Mucosa of descending colon (tissue), 3 donors: ENCODE results near the gene CPM. TPM values are rescaled to one million over a fixed set of nuclear protein-coding genes. Genes with fewer than 3 reads are reported as not detected.

Experiments used
- ATAC-seq: fragments of 200-7000 bp; cut with Tn5 transposase; one replicate; pipeline ENCODE4 v1.9.1; 2020; ENCODE audit warnings: mild to moderate bottlenecking, moderate library complexity
- DNase-seq, 3 donors: peaks; one replicate each; pipeline ENCODE4 v3.0.0-alpha.2; 2020
- H3K36me3 ChIP-seq: fragments of 200-600 bp; one replicate; pipeline ENCODE4 v1.8.0; 2021; ENCODE audit warnings: low read depth, mild to moderate bottlenecking
- H3K4me1 ChIP-seq: fragments of 200-600 bp; one replicate; pipeline ENCODE4 v1.8.0; 2021; ENCODE audit warnings: low read depth, mild to moderate bottlenecking
- H3K4me3 ChIP-seq: fragments of 200-600 bp; one replicate; pipeline ENCODE4 v1.8.0; 2021; ENCODE audit warnings: mild to moderate bottlenecking
- H3K9me3 ChIP-seq: fragments of 200-600 bp; one replicate; pipeline ENCODE4 v1.8.0; 2021; ENCODE audit warnings: mild to moderate bottlenecking
- CTCF ChIP-seq: fragments of 200-600 bp; IDR thresholded peaks from one replicate; pipeline ENCODE4 v1.8.0; 2022; ENCODE audit warnings: antibody characterized with exemption, mild to moderate bottlenecking
- intact Hi-C, 2 donors: fragments of 100-400 bp; cut with DNase I in 1 of 2; cut with micrococcal nuclease in 1 of 2; formaldehyde crosslinking; loops; one replicate each; pipeline versions ENCODE4 v1.11.0 to v1.11.1; 2022; cut with DNase I, micrococcal nuclease
- total RNA-seq, 3 donors: library from RNA; stranded (reverse); fragmentation: NEBNext Ultra II Directional in 2 of 3; extraction: Animal tissue kit (Norgen Biotek cat#: 25700) in 2 of 3; gene quantifications; one replicate each; pipeline versions ENCODE4 v1.2.1 to v1.2.4, GENCODE V29; 2021 to 2023
- donor health status: DM: no; HTN: no; CAD: no; lungs with moderate emphysema.
- donor health status: DM: no; HTN: no; CAD: no.
- donor health status: DM: no; HTN: yes; CAD: no.

The CPM gene
- total RNA-seq, 3 donors from 2014 or later, result 40.1 to 130 (median 111) TPM

- intact Hi-C loops, result no loop called here
Measured at GRCh38 chr12:68959143-68959858, 26.3 kb upstream of the CPM start.

GRCh38 chr12:68958322-68958721 is 25.4 kb upstream of the CPM start:
- DNase-seq (no peak), ATAC-seq (no peak)
- H3K9me3 ChIP-seq, result no peaks in the 10 kb centered on the region
- H3K4me3 ChIP-seq, result no peak overlapping the region
- peaks cover 12% of the 10 kb centered on the region for H3K4me1 ChIP-seq
- intact Hi-C loops, result no loop called here
- H3K36me3 ChIP-seq, result no peaks in the 10 kb centered on the region
- no peak for TF ChIP-seq CTCF

More at GRCh38 chr12:68959143-68959858, 26.3 kb upstream of the CPM start:
- Histone ChIP-seq H3K36me3 (no peaks in the 10 kb centered on the region), H3K4me1 (peaks cover 14% of the 10 kb centered on the region), H3K9me3 (no peaks in the 10 kb centered on the region), H3K4me3 (no peak overlapping the region)
- DNase-seq, result no peak
- ATAC-seq, result peak; percentile 4
- TF ChIP-seq CTCF, result no peak

- intact Hi-C loops, result no loop called here
- Histone ChIP-seq H3K36me3 (no peaks in the 10 kb centered on the region), H3K4me1 (peaks cover 4% of the 10 kb centered on the region), H3K4me3 (no peak overlapping the region), H3K9me3 (no peaks in the 10 kb centered on the region)
- no peak for ATAC-seq
- TF ChIP-seq CTCF, result no peak
- no peak for DNase-seq
Measured at GRCh38 chr12:68957273-68957672, 24.3 kb upstream of the CPM start.

GRCh38 chr12:68956466-68956865 is 23.5 kb upstream of the CPM start:
- Histone ChIP-seq H3K36me3 (no peaks in the 10 kb centered on the region), H3K9me3 (no peaks in the 10 kb centered on the region), H3K4me3 (no peak overlapping the region), H3K4me1 (peaks cover 9% of the 10 kb centered on the region)
- no peak for TF ChIP-seq CTCF
- ATAC-seq (peak; percentile 33), DNase-seq (no peak)
- intact Hi-C loops, result no loop called here

- no peaks in the 10 kb centered on the region for H3K36me3 ChIP-seq
- no peak overlapping the region for H3K4me3 ChIP-seq
- no peaks in the 10 kb centered on the region for H3K9me3 ChIP-seq
- TF ChIP-seq CTCF, result no peak
- H3K4me1 ChIP-seq, result peaks cover 9% of the 10 kb centered on the region
- DNase-seq, result no peak
- no peak for ATAC-seq
- intact Hi-C loops, result no loop called here
Measured at GRCh38 chr12:68954811-68955210, 21.8 kb upstream of the CPM start.

- DNase-seq (peak in 1 of 3 donors; percentile 53), ATAC-seq (peak; percentile 89)
- TF ChIP-seq CTCF, result no peak
- no peak overlapping the region for H3K4me3 ChIP-seq
- H3K9me3 ChIP-seq, result no peaks in the 10 kb centered on the region
- H3K4me1 ChIP-seq, result peaks cover 9% of the 10 kb centered on the region
- intact Hi-C loops, result no loop called here
- no peaks in the 10 kb centered on the region for H3K36me3 ChIP-seq
Measured at GRCh38 chr12:68953536-68953935, 20.6 kb upstream of the CPM start.
